Measurements from ENCODE around the gene TM6SF1. TPM values are rescaled to one million over a fixed set of nuclear protein-coding genes. Genes with fewer than 3 reads are reported as not detected.
"Not testable (repeated sequence)": the region's sequence is repeated elsewhere in the genome, so short reads cannot be mapped to it uniquely, and the experiment has no call there.

TM6SF1 gene
- total RNA-seq, 1 donor from 2014 or later, result 28.7 TPM

DNA sequence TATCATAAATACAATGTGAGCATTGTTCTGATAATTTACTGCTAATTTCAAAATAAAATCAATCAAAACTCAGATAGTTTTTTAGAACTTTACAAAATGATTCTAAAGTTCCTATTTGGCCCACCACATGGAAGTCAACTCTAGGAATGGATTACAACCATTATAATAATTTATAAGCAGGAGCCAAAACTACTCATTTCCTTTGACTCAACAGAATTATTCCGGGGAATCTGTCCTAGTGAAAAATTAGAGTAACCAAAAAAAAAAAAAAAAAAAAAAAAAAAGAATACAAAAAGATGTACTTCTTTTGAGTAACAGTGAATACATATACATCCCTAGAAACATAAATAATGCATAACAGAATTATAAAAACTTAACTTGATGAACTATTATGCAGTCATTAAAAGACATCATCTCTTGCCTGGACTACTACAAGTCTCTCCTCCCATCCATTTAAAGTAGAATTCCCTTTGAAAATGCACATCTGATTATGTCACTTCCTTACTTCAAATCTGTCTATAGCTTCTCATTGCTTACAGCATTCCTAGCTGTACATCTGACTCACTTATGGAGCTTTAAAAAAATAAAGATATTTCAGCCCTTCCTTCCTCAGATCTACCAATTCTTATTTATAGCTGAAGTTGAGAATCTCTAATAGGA, 56.8 kb downstream of the TM6SF1 start:
- Histone ChIP-seq H3K9me3 (ENCODE audit: control insufficient read depth in 3 of 3, low read length in 3 of 3) (no peaks in the 10 kb centered on the region), H3K36me3 (ENCODE audit: control insufficient read depth in 3 of 3, insufficient read depth in 3 of 3, low read length in 3 of 3) (peaks cover 0 to 7% (median 0%) of the 10 kb centered on the region in 3 donors), H3K9ac (ENCODE audit: low read depth in 1 of 3, low read length in 3 of 3) (no peak overlapping the region), H3K27ac (ENCODE audit: low read depth, low read length) (no peak overlapping the region), H3K4me3 (ENCODE audit: low read length in 3 of 3) (no peak overlapping the region), H3K4me1 (ENCODE audit: control insufficient read depth in 3 of 3, insufficient read depth in 3 of 3, low read length in 3 of 3) (no peaks in the 10 kb centered on the region), H3K27me3 (ENCODE audit: control insufficient read depth in 3 of 3, insufficient read depth in 3 of 3, low read length in 3 of 3) (no peaks in the 10 kb centered on the region)

DNA sequence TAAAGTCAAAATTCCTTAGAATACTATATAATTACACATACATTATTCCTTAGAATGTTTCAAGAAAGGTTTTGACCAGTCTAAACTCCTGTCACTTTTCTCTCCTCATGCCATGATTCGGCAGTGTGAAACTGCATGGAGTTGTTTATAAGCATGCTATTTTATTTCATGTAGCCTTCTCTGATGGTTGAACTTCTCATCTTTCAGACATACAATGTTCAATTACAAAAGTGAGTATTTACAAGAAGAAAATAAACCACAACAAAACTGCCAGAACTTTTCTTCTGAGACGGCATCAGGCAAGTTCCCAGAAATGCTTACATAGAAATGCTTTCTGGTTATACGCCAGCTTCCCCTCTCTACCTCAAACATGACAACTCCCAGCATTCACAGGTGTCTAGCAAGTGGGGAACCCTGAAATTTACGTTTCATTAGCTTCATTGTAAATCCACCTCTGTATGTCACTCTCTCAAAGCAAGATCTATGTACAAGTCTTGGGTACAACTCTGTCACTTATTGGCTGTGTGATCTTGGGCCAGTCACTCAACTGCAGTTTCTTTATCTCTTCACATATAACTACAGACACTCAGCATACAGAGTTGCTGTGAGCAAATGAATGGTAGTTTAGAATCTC, 57.4 kb downstream of the TM6SF1 start:
- Histone ChIP-seq H3K4me3 (ENCODE audit: low read length in 3 of 3) (no peak overlapping the region), H3K4me1 (ENCODE audit: control insufficient read depth in 3 of 3, insufficient read depth in 3 of 3, low read length in 3 of 3) (no peaks in the 10 kb centered on the region), H3K27ac (ENCODE audit: low read depth, low read length) (no peak overlapping the region), H3K36me3 (ENCODE audit: control insufficient read depth in 3 of 3, insufficient read depth in 3 of 3, low read length in 3 of 3) (peaks cover 0 to 3% (median 0%) of the 10 kb centered on the region in 3 donors), H3K27me3 (ENCODE audit: control insufficient read depth in 3 of 3, insufficient read depth in 3 of 3, low read length in 3 of 3) (no peaks in the 10 kb centered on the region), H3K9ac (ENCODE audit: low read depth in 1 of 3, low read length in 3 of 3) (no peak overlapping the region), H3K9me3 (ENCODE audit: control insufficient read depth in 3 of 3, low read length in 3 of 3) (no peaks in the 10 kb centered on the region)

GRCh38 chr15:83166218-83166617, 58.8 kb downstream of the TM6SF1 start:
- Histone ChIP-seq H3K9me3 (ENCODE audit: control insufficient read depth in 3 of 3, low read length in 3 of 3) (peaks cover 0 to 2% (median 0%) of the 10 kb centered on the region in 3 donors), H3K4me1 (ENCODE audit: control insufficient read depth in 3 of 3, insufficient read depth in 3 of 3, low read length in 3 of 3) (no peaks in the 10 kb centered on the region), H3K27ac (ENCODE audit: low read depth, low read length) (no peak overlapping the region), H3K36me3 (ENCODE audit: control insufficient read depth in 3 of 3, insufficient read depth in 3 of 3, low read length in 3 of 3) (no peaks in the 10 kb centered on the region), H3K27me3 (ENCODE audit: control insufficient read depth in 3 of 3, insufficient read depth in 3 of 3, low read length in 3 of 3) (no peaks in the 10 kb centered on the region), H3K9ac (ENCODE audit: low read depth in 1 of 3, low read length in 3 of 3) (no peak overlapping the region), H3K4me3 (ENCODE audit: low read length in 3 of 3) (no peak overlapping the region)

DNA sequence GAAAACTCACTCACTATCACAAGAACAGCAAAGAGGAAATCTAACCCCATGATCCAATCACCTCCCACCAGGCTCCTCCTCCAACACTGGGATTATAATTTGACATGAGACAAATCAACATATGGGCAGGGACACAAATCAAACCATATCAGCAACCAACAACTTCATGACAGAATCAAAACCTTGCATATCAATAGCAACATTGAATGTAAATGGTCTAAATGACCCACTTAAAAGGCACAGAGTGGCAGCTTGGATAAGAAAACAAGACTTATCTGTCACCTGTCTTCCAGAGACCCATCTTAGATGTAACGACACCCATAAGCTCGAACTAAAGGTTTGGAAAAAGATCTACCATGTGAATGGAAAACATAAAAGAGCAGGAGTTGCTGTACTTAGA, 59.4 kb downstream of the TM6SF1 start:
- no peak overlapping the region for H3K9ac ChIP-seq (ENCODE audit: low read depth in 1 of 3, low read length in 3 of 3)
- H3K27me3 ChIP-seq (ENCODE audit: control insufficient read depth in 3 of 3, insufficient read depth in 3 of 3, low read length in 3 of 3), result no peaks in the 10 kb centered on the region
- H3K27ac ChIP-seq (ENCODE audit: low read depth, low read length), result no peak overlapping the region
- no peaks in the 10 kb centered on the region for H3K4me1 ChIP-seq (ENCODE audit: control insufficient read depth in 3 of 3, insufficient read depth in 3 of 3, low read length in 3 of 3)
- H3K36me3 ChIP-seq (ENCODE audit: control insufficient read depth in 3 of 3, insufficient read depth in 3 of 3, low read length in 3 of 3), result no peaks in the 10 kb centered on the region
- no peak overlapping the region for H3K4me3 ChIP-seq (ENCODE audit: low read length in 3 of 3)
- H3K9me3 ChIP-seq (ENCODE audit: control insufficient read depth in 3 of 3, low read length in 3 of 3), result peaks cover 0 to 2% (median 0%) of the 10 kb centered on the region in 3 donors

DNA sequence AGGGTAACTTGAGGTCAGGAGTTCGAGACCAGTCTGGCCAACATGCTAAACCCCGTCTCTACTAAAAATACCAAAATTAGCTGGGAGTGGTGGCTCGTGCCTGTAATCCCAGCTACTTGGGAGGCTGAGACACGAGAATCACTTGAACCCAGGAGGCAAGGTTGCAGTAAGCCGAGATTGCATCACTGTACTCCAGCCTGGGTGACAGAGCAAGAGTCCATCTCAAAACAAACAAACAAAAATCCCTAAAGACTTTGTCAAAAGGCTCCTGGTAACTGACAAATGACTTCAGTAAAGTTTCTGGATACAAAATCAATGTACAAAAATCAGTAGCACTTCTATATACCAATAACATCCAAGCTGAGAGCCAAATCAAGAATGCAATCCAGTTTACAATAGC, 62.1 kb downstream of the TM6SF1 start:
- not testable (repeated sequence) for H3K9me3 ChIP-seq (ENCODE audit: control insufficient read depth in 3 of 3, low read length in 3 of 3); H3K4me1 ChIP-seq (ENCODE audit: control insufficient read depth in 3 of 3, insufficient read depth in 3 of 3, low read length in 3 of 3); H3K4me3 ChIP-seq (ENCODE audit: low read length in 3 of 3); H3K36me3 ChIP-seq (ENCODE audit: control insufficient read depth in 3 of 3, insufficient read depth in 3 of 3, low read length in 3 of 3); H3K9ac ChIP-seq (ENCODE audit: low read depth in 1 of 3, low read length in 3 of 3); H3K27me3 ChIP-seq (ENCODE audit: control insufficient read depth in 3 of 3, insufficient read depth in 3 of 3, low read length in 3 of 3); H3K27ac ChIP-seq (ENCODE audit: low read depth, low read length)

- H3K4me1 ChIP-seq (ENCODE audit: control insufficient read depth in 3 of 3, insufficient read depth in 3 of 3, low read length in 3 of 3), result no peaks in the 10 kb centered on the region
- no peak overlapping the region for H3K9ac ChIP-seq (ENCODE audit: low read depth in 1 of 3, low read length in 3 of 3)
- H3K4me3 ChIP-seq (ENCODE audit: low read length in 3 of 3), result no peak overlapping the region
- H3K36me3 ChIP-seq (ENCODE audit: control insufficient read depth in 3 of 3, insufficient read depth in 3 of 3, low read length in 3 of 3), result no peaks in the 10 kb centered on the region
- H3K27ac ChIP-seq (ENCODE audit: low read depth, low read length), result no peak overlapping the region
- H3K9me3 ChIP-seq (ENCODE audit: control insufficient read depth in 3 of 3, low read length in 3 of 3), result peaks cover 0 to 2% (median 0%) of the 10 kb centered on the region in 3 donors
- no peaks in the 10 kb centered on the region for H3K27me3 ChIP-seq (ENCODE audit: control insufficient read depth in 3 of 3, insufficient read depth in 3 of 3, low read length in 3 of 3)
Observed at GRCh38 chr15:83170474-83171165, 63.2 kb downstream of the TM6SF1 start.

- Histone ChIP-seq H3K27ac (ENCODE audit: low read depth, low read length) (no peak overlapping the region), H3K4me3 (ENCODE audit: low read length in 3 of 3) (no peak overlapping the region), H3K9me3 (ENCODE audit: control insufficient read depth in 3 of 3, low read length in 3 of 3) (peaks cover 0 to 2% (median 0%) of the 10 kb centered on the region in 3 donors), H3K9ac (ENCODE audit: low read depth in 1 of 3, low read length in 3 of 3) (no peak overlapping the region), H3K36me3 (ENCODE audit: control insufficient read depth in 3 of 3, insufficient read depth in 3 of 3, low read length in 3 of 3) (peaks cover 0 to 4% (median 0%) of the 10 kb centered on the region in 3 donors), H3K4me1 (ENCODE audit: control insufficient read depth in 3 of 3, insufficient read depth in 3 of 3, low read length in 3 of 3) (no peaks in the 10 kb centered on the region), H3K27me3 (ENCODE audit: control insufficient read depth in 3 of 3, insufficient read depth in 3 of 3, low read length in 3 of 3) (no peaks in the 10 kb centered on the region)
Observed at GRCh38 chr15:83174891-83175290, 67.4 kb downstream of the TM6SF1 start.

DNA sequence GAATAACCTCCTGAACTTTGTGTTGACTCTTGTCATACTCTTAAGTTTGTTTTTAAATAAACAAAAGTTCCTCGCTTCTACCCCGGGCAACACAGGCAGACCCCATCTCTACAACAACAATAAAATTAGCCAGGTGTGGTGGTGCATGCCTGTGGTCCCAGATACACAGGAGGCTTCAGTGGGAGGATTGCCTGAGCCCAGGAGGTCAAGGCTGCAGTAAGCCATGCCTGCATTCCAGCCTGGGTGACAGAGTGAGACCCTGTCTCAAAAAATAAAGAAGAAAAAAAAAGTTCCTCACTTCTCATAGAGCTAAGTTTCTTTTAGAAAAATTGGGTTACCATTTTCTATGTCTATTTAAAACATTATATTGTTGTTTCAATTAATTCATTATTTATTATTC, 70.9 kb downstream of the TM6SF1 start:
- no peaks in the 10 kb centered on the region for H3K27me3 ChIP-seq (ENCODE audit: control insufficient read depth in 3 of 3, insufficient read depth in 3 of 3, low read length in 3 of 3)
- H3K9me3 ChIP-seq (ENCODE audit: control insufficient read depth in 3 of 3, low read length in 3 of 3), result no peaks in the 10 kb centered on the region

GRCh38 chr15:83178869-83179325, 71.5 kb downstream of the TM6SF1 start:
- Histone ChIP-seq H3K4me3 (ENCODE audit: low read length in 3 of 3) (no peak overlapping the region), H3K4me1 (ENCODE audit: control insufficient read depth in 3 of 3, insufficient read depth in 3 of 3, low read length in 3 of 3) (no peaks in the 10 kb centered on the region), H3K27ac (ENCODE audit: low read depth, low read length) (no peak overlapping the region), H3K9ac (ENCODE audit: low read depth in 1 of 3, low read length in 3 of 3) (no peak overlapping the region), H3K9me3 (ENCODE audit: control insufficient read depth in 3 of 3, low read length in 3 of 3) (no peaks in the 10 kb centered on the region), H3K36me3 (ENCODE audit: control insufficient read depth in 3 of 3, insufficient read depth in 3 of 3, low read length in 3 of 3) (peaks cover 0 to 4% (median 0%) of the 10 kb centered on the region in 3 donors), H3K27me3 (ENCODE audit: control insufficient read depth in 3 of 3, insufficient read depth in 3 of 3, low read length in 3 of 3) (no peaks in the 10 kb centered on the region)

More for the DNA sequence above, 70.9 kb downstream of the TM6SF1 start:
- peaks cover 0 to 4% (median 0%) of the 10 kb centered on the region in 3 donors for H3K36me3 ChIP-seq (ENCODE audit: control insufficient read depth in 3 of 3, insufficient read depth in 3 of 3, low read length in 3 of 3)
- no peak overlapping the region for H3K4me3 ChIP-seq (ENCODE audit: low read length in 3 of 3)
- H3K9ac ChIP-seq (ENCODE audit: low read depth in 1 of 3, low read length in 3 of 3), result no peak overlapping the region
- H3K27ac ChIP-seq (ENCODE audit: low read depth, low read length), result no peak overlapping the region
- no peaks in the 10 kb centered on the region for H3K4me1 ChIP-seq (ENCODE audit: control insufficient read depth in 3 of 3, insufficient read depth in 3 of 3, low read length in 3 of 3)

GRCh38 chr15:83185561-83185960, 78.1 kb downstream of the TM6SF1 start:
- no peaks in the 10 kb centered on the region for H3K9me3 ChIP-seq (ENCODE audit: control insufficient read depth in 3 of 3, low read length in 3 of 3)
- no peak overlapping the region for H3K4me3 ChIP-seq (ENCODE audit: low read length in 3 of 3)
- H3K4me1 ChIP-seq (ENCODE audit: control insufficient read depth in 3 of 3, insufficient read depth in 3 of 3, low read length in 3 of 3), result no peaks in the 10 kb centered on the region
- H3K27ac ChIP-seq (ENCODE audit: low read depth, low read length), result no peak overlapping the region
- H3K36me3 ChIP-seq (ENCODE audit: control insufficient read depth in 3 of 3, insufficient read depth in 3 of 3, low read length in 3 of 3), result no peaks in the 10 kb centered on the region
- H3K27me3 ChIP-seq (ENCODE audit: control insufficient read depth in 3 of 3, insufficient read depth in 3 of 3, low read length in 3 of 3), result no peaks in the 10 kb centered on the region
- H3K9ac ChIP-seq (ENCODE audit: low read depth in 1 of 3, low read length in 3 of 3), result no peak overlapping the region

Data from skeletal muscle tissue (tissue), 4 donors.